HG02759 (cell line): Measurements from ENCODE around the gene EBLN2.

Source experiments
- ATAC-seq: cut with Tn5 transposase; IDR thresholded peaks from one replicate; pipeline ENCODE4 v1.9.1; 2021; ENCODE audit warnings: mild to moderate bottlenecking, moderate library complexity; ENCODE audit not compliant: unreplicated experiment

Gene EBLN2

DNA sequence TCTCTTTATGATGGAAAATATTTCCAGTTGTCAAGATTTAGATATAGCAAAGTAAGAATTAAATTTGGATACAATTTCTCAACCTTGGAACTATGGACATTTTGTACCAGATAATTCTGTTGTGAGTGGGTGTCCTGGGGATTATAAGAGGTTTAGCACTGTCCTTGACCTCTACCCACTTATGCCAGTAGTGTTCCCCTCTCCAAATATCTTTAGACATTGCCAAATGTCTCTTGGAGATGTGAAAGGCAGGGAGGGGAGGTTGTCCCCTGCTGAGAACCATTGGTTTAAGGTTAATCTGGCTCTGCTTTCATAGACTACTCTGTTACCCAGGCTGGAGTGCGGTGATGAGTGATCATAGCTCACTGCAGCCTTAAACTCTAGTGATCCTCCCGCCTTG, at the start of gene EBLN2:
EBLN2 (plus strand) TSS at position 244 of the 400 bp plus-strand sequence. CDS start 423 bp downstream, outside the sequence.
- no peak for ATAC-seq

DNA sequence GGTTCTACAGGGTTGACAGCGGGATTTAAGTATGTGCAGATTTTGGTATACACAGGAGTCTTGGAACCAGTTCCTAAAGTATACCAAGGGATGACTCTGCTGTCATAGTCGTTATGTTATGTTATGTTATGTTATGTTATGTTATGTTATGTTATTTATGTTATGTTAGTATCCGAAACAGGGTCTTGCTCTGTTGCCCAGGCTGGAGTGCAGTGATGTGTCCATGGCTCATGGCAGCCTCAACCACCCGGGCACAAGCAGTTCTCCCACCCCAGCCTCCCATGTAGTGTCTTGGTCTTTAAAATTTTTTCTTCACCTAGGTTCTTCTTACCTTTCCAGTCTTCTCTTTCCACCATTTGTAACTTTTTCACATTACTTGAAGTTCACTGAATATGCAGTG, 43.2 kb upstream of the EBLN2 start:
- no peak for ATAC-seq

DNA sequence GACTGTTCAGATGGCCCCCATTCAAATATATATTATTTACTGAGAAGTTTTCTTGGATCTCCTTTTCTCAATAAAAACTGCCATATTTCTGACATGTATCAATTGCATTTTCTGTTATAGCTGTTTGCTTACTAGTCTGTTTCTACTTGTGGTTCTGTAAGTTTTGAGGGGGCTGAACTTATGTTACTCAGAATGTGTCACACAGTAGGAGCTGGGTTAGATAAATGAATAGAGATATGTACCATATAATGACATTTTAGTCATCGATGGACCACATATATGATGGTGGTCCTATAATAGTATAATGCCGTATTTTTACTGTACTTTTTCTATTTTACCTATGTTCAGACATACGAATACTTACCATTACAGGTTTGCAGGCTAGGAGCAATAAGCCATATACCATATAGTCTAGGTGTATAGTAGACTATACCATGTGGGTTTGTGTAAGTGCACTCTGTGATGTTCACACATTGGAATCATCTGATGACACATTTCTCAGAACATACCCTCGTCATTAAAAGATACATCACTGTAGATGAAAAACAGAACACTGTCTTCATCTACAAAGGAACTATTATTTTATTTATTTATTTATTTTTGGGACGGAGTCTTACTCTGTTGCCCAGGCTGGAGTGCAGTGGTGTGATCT, 42.5 kb upstream of the EBLN2 start:
- no peak for ATAC-seq

DNA sequence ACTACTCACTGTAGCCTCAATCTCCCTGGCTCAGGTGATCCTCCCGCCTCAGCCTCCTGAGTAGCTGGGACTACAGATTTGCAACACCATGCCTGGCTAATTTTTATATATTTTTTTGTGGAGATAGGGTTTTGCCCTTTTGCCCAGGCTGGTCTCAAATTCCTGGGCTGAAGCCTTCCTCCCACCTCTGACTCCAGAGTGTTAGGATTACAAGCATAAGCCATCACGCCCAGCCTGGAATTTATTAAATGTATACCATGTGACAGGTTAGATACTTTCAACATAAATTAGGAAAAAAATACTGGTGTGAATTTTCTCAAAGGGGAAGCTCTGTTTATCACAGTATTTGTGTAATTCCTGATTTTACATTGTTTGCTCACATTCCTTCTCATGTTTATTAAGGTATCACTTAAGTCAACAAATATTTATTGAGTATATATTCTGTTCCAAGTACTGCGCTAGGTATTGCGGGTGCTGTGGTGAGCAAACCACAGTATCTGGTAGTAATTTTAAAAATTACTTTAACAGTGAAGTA, 40.1 kb upstream of the EBLN2 start:
- ATAC-seq = no peak

DNA sequence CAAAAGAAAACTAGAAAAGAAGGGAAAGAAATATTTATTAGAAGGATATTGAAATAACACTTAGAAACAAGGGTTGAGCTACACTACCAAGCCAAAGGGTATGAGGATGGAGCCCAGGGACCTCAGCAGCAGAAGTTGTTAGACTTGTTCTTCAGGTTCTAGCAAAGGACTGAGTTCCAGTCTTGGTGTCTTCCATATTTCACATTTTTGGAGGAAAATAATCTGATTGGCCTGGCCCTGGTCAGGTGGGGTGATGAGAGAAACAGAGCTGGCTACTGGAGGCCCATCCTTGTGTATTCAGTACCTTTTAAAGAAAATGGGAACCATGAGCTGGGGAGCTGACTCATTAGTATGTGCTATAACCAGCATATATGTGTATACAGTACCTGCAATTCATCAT, 36.6 kb upstream of the EBLN2 start:
- ATAC-seq = no peak

DNA sequence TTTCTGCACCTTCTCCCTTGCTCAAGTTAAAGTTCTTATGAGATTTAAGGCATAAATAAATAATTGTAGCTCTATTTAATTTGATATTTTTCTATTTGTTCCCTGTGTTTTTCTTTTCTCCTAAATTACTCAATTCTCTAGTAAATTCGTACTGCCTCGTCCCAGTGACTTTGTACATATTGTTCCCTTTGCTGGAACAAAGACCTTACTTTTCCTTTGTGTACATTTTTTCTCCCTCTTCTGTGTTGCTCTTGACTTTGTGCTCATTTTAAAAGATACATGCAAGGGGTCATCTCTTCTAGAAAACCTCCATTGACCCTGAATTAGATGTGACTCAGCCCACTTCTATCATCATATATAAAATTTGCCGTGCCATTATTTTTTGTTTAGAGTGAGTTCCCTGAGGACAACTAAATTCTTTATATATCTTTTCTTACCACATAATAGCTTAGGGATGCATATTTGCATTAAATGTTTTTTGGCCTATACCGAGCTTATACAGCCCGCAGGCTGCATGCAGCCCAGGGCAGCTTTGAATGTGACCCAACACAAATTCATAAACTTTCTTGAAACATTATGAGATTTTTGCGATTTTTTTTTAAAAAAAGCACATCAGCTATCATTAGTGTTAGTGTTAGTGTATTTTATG, 35.2 kb upstream of the EBLN2 start:
- no peak for ATAC-seq

DNA sequence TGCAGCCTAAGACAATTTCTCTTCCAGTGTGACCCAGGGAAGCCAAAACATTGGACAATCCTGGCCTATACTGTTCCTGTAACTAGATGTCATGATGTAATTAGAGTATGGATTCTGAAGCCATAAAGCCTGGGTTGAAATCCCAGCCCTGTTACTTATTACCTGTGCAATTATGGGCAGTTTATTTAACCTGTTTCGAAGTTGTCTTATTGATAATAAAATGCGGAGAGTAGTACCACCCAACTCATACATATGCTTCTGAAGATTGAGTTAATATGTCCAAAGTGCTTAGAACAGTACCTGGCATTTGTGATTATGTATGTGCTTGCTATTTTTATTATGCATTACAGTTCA, 34.7 kb upstream of the EBLN2 start:
- ATAC-seq = no peak

DNA sequence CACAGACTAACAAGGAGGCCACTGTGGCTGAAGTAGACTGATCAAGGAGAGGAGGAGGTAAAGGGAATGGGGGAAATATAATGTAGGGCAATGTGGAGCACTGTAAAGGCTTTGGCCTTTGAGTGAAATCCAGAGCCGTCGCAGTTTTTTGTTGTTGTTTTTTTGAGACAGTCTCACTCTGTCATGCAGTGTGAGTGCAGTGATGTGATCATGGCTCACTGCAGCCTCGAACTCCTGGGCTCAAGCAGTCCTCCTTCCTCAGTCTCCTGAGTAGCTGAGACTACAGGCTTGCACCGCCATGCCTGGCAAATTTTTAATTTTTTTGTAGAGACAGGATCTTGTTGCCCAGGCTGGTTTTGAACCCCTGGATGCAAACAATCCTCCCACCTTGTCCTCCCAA, 32.7 kb upstream of the EBLN2 start:
- no peak for ATAC-seq

DNA sequence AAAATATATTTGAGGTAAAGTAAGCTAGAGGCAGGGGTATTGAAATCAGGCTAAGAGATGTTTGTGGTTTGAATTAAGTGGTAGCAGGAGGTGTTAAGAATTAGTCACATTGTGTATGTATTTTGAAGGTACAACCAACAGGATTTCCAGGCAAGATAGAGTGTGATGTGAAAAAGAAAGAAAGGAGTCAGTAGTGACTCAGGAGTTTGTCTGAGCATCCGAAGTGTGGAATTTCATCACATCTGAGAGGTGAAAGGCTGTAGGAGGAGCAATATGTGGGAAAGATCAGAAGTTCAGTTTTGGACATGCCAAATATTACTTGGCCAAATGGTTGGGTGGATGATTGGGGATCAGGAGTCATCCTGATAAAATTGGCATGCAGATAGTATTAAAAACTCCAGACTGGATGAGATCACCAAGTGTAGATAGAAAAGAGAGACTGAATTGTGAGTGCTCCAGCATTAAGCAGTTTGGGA, 32.1 kb upstream of the EBLN2 start:
- ATAC-seq = no peak

DNA sequence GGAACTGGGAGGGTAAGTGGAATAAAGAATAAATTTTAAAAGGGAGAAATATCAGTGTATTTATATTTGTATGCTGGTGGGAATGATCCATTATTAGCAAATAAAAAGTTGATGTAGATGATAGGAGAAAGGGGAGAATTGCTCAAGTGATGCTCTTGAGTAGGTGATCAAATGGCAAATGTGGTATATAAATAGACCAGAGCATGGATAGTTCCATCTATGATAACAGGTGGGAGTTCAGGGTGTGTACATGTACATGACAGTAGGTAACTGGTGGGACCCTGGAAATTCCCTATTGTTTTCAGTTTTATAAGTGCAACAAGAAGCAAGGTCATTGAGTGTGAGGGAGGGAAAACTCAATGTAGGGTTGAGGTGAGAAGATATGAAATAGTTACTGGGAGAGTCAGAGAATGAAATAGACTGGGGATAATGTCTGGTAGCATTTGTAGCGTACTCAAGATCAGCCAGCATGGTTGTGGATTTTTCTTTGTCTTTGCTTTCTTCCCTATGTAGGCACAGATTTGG, 31.3 kb upstream of the EBLN2 start:
- ATAC-seq = no peak

DNA sequence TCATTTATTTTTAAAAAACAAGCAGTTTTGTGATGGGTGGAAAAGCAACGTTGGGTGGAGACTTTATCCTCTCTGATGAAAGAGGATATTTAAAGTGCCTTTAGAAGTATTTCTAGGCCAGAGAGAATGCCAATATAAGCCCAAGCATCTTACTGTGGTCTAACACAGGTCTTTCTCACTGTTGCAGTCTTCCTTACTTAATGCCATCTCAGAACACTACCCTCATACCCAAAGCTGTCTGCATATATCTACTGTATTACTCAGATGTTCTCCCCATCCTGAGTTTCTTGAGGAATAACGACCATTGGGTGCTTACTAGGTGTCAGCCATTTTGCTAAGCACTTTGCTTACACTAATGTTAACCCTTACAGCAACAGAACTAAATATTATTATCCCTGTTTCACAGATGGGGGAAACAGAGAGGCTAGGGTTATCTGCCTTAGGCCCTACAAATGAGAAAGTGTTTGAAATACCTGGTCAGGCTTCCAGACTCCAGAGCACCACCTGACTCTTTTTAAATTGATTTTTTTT, 29.8 kb upstream of the EBLN2 start:
- ATAC-seq = no peak

DNA sequence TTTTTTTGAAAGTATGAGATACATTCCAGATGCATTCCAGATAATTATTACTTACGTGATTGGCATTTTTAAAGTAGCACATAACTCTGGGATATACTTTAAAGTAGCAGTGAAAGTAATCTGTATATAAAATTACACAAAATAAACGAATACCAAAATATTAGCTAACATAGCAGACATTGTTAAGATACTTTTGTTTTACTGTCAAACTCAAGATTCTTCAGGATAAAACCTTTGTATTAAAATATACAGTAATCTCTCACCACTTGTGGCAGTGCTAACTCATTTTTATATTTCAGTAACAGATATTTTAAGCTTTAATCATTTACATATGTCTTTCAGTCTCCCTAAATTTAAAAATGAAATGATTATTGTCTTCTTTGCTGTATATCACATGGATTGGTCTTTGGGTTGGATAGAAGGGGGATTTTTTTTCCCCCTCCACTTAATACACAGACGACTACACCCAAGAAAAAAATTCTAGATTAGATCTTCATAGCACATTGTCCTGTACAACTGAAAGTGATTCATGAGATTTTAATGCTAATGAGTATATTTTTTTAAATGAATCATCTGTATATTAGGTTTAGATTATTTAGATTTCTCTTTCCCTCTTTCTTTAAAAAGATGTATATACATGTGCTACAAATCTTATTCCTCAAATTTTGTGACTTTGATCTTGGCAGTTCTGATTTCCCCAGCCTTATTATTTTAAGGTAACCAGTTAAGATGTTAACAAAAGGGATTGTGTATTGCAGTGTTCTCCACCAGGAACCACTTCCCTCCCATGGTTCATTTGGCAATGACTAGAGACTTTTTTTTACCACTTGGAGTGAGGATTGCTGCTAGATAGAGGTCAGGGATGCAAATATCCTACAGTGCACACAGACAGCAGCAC, 24.5 kb upstream of the EBLN2 start:
- ATAC-seq = no peak

DNA sequence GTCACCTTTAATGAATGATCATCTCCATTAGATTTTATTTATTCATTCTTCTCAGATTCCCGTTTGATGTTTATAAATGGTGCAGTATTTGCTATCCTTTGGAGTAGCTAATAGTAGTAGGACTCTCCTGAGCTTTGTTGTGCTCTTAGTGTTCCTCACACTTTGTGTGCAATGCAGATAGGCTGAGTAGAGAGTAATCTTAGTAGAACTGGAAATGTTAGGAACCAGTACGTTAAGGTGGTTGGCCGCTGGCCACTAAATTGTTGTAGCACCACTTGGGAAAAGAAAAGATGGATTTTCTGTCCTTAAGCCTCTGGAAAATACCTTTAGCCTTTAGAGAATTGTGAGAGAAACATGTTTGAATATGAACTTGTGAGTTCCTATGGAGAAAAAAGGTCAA, 19.9 kb upstream of the EBLN2 start:
- no peak for ATAC-seq

DNA sequence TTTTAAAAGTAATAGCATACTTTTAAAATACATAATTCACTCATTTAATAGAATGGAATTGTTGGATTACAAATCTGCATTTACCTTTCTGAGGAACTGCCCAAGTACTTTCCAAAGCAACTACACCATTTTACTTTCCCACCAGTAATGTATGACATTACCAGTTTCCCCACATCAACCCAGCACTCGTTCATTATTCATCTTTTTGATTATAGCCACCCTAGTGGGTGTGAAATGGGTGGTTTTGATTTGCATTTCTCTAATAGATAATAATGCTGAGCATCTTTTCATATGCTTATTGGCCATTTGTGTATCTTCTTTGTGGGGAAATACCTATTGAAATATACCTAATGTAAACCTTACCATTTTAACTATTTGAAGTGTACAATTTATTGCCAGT, 18.0 kb upstream of the EBLN2 start:
- no peak for ATAC-seq

DNA sequence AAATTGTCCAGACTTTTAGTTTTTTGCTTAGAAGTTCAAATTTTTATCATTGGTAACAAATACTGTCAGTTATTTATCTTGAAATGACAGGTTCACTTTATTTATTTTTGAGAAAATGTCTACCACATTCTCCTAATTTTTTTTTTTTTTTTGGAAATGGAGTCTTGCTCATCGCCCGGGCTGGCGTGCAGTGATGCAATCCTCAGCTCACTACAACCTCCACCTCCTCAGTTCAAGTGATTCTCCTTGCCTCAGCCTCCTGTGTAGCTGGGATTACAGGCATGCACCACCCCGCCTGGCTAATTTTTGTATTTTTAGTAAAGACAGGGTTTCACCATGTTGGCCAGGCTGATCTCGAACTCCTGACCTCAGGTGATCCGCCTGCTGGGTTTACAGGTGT, 16.1 kb upstream of the EBLN2 start:
- no peak for ATAC-seq

DNA sequence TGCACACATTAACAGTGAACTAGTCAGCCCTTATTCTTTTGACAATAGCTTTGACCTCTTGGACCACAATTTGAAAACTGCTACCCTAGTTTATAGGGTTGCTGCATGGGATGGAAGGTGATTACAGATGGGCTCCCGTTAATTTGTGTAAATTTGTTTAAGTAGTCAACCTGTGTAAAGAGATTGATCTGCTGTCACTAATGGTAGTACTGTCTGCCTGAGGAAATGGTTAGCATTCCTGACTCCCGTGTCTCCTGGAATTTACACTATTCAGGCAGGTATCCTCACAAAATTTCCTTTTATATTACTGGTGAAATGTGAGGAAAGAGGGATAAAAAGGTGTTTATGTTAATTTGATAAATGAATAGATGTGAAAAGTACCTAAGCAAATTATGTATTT, 15.3 kb upstream of the EBLN2 start:
- ATAC-seq = no peak

DNA sequence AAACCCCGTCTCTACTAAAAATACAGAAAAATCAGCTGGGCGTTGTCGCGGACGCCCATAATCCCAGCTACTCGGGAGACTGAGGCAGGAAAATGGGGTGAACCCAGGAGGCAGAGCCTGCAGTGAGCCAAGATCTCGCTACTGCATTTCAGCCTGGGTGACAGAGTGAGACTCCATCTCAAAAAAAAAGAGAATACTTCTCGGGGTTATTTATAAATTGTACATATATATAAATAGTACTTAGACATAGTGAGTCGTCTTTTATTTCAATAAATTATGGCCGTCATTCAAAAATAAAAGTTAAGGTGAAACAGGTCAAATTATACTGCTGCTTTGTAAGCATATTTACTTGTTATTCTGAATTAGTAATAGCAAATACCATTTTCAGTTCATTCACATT, 12.1 kb upstream of the EBLN2 start:
- ATAC-seq = no peak

DNA sequence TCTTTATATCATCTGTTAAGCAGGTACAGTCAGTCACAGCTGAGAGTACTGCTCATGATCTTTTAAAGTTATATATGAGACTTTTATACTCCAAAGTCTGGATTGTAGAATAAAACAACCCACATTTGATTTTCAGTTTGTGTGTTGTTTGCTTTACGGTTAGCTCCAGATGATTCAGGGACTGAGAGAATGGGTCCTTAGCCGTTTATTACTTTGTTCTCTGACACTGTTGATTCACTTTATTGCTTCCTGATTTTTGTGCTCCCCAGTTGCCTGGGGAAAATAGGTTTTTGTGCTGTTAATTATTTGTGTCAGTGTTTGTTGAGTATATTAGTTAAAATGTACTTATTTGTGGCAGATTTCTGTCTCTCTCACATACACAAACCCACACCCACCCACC, 8.6 kb upstream of the EBLN2 start:
- ATAC-seq = no peak

DNA sequence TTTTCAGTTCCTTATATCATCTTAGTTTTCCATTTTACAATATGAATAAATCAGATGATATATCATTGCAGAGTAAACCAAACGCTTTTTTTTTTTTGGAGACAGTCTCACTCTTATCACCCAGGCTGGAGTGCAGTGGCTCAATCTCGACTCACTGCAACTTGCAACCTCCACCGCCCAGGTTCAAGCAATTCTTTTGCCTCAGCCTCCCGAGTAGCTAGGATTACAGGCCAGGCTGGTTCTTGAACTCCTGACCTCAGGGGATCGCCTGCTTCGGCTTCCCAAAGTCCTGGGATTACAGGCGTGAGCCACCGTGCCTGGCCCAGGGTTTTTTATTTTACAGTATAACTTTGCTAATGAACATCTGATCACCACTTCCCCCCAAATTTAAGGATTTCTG, 5.9 kb upstream of the EBLN2 start:
- no peak for ATAC-seq

DNA sequence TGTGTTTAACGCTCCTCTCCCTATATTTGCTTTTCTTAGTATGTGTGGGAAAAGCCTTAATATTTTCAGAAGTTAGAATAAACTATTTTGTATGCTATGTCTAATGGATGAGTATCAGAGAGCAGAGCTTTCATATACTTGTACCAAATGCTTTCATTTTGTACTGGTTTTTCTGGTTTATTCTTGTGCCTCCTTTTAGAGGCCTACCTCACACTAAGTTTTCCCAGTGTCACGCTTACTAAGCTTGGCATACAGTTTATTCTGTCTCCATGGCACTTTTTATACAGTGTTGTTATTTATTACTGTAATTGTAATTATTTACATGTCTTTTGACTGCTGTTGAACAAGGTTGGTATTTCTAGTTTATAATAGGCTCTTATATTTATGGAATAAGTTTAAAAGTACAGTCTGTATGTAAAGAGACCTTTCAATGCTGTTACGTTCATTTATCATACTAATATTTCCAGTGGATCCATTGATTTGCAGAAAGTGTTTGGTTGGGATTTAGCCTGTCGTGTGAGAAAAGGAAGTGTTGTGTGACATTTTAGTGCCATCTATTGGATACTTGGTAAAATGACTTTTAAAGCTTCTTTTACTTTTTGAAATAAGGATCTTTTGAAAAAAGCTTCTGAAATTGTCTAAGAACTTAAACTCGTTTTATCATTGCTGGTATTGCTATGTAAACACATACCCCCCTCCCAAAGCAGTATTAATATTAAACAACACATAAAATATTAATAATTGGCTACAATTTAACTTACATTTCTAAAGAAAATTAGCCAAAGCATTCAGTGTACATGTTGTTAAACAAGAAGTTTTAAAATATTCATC, 5.2 kb upstream of the EBLN2 start:
- ATAC-seq = no peak
